ENCODE data around the gene KCTD19.

KCTD19 gene

DNA sequence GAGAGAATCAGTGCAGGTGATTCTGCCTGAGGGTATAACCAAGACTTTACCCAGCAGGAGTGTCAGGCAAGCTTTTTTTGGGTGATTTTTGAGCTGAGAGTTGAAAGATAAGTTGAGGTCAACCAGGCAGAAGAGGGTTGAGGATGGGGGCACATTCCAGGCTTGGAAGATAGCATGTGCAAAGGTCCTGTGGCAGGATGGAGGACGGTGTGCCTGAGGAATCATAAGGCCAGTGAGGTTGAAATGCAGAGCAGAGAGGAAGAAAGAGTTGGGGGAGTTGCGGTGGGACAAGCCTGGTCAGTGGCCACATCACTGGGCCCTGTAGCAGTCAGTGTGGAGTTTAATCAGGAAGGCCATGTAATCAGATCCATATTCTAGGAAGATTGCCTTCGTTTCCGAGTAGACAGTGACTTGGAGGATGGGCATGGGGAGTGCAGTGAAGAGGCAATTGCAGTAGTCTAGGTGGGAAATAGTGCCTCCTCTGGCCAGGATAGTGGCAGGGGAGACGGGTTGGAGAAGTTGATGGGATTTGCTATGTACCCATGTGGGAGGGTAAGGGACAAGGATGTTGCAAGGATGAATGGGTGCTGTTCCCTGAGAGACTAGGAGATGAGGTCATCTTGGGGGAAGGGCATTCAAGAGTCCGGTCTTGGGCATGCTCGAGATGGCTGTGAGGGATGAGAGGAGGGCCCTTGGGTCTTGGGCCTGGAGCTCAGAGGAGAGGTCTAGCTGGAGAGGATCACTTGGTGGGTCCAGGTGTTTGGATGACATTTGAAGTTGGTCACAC, 43.3 kb downstream of the KCTD19 start:
- no peak for DNase-seq (ENCODE audit: low spot score)

DNA sequence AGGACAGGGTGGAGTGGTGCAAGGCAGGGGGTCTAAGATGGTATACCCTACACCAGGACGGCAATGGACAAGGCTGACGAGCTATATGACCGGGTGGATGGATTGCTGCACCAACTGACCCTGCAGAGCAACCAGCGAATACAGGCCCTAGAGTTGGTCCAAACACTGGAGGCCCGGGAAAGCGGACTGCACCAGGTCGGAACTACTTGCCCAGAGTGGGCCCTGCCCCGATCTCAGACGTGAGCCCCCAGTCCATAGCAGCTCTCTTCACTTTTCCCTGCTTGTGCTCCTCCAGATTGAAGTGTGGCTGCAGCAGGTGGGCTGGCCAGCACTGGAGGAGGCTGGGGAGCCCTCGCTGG, 44.1 kb downstream of the KCTD19 start:
- no peak for DNase-seq (ENCODE audit: low spot score)

DNA sequence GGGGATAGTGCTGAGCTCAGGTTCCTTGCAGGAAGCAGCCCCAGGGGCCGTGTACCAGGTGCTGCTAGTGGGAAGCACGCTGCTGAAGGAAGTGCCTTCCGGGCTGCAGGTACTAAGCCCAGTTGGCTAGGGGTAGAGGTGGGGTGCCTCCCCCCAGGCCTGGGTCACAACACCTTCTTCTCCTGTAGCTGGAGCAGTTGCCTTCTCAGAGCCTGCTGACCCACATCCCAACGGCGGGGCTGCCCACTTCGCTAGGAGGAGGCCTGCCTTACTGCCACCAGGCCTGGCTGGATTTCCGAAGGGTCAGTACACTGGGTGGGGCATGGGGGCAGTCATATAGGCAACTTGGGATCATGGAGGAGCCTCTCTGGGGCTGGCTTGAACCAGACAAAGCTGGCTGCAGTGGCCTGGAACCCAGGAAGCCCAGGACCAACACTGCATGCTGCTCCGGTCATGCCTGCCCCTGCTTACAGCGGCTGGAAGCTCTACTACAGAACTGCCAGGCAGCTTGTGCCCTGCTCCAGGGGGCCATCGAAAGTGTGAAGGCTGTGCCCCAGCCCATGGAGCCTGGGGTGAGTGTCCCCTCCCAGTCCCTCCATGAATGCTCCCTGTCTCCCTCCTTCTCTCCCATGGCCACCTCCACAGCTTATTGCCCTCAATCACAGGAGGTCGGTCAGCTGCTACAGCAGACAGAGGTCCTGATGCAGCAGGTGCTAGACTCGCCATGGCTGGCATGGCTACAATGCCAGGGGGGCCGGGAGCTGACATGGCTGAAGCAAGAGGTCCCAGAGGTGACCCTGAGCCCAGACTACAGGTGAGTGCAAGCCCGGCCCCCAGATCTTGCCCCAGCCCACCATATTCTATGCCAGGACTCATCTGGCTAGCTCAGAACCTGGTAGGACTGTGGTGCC, 44.8 kb downstream of the KCTD19 start:
- DNase-seq (ENCODE audit: low spot score), result no peak

DNA sequence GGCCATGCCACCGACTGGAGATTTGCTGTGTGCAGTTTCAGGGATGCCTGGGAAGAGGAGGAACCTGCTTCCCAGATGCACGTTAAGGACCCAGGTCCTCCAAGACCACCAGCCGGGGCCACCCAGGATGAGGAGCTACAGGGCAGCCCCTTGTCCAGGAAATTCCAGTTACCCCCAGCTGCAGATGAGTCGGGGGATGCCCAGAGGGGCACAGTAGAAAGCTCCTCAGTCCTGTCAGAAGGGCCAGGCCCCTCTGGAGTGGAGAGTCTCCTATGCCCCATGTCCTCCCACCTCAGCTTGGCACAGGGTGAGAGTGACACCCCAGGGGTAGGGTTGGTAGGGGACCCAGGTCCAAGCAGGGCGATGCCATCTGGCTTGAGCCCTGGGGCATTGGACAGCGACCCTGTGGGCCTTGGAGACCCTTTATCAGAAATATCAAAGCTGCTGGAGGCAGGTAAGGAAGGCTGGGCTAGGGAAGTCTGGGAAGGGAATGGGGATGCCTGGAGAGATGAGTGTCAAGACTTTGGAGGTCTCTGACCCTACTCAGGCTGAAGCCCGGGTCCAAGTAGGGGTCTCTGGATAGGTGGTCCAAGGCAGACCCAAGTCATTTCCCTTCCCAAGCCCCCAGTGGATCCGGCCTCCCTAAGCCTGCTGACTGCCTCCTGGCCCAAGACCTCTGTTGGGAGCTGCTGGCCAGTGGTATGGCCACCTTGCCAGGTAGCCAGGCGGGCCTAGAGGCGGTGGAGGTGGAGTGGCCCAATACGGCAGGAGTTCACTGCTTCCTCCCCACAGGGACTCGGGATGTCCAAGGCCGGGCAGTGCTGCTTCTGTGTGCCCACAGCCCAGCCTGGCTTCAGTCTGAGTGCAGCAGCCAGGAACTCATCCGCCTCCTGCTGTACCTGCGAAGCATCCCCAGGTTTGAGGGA, 46.2 kb downstream of the KCTD19 start:
- DNase-seq (ENCODE audit: low spot score), result no peak

DNA sequence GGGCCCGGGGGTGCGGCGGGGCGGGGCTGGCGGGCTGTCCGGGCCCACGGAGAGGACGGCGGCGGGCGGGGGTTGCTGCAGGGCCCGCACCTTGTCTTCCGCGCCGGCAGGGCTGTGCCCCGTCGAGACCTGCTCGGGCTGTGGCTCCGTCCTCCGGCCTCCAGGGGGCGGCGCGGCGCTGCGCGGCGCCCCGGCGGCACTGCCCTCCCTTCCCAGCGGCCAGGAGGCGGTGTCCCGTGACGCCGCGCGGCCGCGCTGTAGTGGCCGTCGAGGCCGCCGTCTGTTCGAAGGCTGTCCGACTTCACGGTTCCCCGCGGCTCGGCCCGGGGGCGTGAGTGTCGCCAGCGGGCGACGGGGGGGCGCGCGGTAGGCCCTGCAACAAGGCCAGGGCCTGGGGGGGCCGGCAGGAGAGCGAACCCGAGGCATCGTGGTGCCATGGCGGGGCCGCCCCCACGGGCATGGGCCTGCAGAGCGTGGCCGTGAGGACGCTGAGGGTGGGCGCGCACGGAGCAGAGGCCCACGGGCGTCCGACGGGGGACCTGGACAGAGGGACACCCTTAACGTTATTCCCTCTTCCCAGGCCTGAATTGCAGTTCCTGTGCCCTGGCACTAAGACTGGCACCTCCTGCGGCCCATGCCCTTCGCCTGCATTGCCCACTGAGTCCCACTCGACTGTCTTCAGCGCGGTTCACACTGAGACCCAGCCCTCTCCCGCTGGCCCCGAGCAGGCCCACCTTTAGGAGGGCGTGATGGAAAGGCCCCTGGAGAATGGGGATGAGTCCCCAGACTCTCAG, 47.0 kb downstream of the KCTD19 start, which contains the start of gene PLEKHG4:
Gene PLEKHG4, plus strand, starts transcription at position 237 of the 794 bp plus-strand sequence. Its CDS starts 513 bp downstream, at position 750.
- peak; percentile 93 for DNase-seq (ENCODE audit: low spot score)

DNA sequence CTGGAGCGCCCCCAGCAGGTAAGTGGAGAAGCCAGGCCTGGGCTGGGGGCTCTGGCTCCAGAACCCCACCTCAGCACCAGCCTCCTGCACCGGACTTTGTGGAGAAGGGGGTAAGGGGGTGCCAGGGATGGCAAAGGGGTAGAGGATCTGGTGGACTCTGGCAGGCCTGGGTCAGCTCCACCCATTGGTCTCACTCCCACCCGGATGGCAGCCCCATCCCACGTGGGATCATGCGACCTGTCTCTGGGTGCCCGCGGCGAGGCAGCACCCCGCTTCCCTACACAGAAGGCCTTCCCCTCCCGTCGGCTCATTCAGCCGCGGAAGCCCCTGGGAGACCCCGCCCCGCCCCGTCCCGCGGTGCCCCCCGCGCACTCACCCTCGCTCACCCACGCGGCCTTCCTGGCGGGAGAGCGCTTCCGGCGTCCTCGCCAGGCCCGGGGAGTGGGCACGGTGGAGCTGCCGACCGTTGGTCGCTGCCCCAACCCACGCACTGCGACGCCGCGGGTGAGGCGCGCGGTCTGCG, 47.7 kb downstream of the KCTD19 start:
- DNase-seq (ENCODE audit: low spot score), result peak; percentile 64

DNA sequence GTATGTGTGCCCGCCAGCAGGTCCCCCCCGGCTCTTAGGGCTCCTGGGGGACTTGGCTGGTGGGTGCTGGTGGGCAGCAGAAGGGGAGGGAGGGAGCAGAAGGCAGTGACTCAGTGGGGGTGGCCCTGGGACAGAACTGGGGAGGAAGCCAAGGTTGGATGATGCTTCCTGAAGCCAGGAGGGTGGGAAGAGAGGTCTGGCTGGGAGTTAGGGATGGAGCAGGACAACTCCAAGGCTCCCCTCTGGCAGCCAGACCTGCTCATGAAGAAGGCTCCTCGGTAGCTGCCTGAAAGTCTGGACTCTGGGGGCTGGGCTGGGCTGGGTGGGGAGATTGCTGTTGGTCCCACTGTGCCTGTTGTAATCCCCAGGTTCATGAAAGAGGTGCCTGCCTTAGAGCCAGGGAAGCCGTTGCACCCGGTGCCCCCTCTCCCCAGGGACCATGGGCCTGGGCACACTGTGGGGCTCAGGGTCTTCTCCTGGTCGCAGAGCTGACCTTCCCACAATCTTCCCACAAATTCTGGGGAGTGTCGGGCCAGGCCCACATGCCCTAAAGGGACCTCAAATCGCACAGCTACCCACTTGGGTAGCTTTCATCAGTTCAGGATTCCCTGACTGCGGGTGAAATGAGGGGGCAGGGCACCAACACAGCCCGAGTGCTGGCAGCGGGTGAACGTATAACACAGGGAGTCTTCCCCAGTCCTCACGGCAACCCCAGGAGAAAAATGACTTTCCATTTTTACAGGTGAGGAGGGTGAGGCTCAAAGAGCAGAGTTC, 48.4 kb downstream of the KCTD19 start:
- DNase-seq (ENCODE audit: low spot score), result peak; percentile 81

DNA sequence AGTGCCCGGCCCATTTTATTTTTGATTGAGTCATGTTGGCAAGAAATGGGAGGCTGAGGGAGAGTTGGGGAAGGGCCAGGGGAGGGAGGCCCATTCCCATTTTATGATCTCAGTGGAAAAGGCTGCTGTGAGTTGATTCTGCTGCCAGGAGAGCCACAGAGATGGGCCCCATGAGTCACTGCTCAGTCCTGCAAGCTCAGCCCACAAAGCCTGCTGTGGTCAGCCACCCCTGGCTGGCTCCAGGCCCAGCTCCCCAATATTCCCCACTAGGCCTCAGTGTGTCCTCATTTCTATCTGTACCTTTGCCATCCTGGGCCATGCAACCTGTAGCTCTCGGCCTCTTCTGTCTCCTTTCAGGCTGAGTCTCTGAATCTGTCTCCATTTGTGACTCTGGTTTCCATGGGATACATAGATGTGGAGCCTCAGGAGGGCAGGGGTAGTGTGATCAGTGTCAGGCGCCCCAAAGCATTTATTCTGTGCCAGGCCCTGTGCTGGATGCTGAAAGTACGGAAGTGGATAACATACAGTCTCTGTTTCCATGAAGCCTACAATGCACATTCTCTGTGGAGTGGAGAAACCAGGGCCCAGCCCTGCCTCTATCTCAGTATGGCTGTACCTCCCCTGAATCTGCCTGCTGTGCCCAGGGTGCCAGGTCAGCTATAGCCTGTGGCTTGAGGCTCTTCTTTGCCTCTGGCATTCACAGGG, 49.1 kb downstream of the KCTD19 start:
- DNase-seq (ENCODE audit: low spot score), result peak; percentile 97

DNA sequence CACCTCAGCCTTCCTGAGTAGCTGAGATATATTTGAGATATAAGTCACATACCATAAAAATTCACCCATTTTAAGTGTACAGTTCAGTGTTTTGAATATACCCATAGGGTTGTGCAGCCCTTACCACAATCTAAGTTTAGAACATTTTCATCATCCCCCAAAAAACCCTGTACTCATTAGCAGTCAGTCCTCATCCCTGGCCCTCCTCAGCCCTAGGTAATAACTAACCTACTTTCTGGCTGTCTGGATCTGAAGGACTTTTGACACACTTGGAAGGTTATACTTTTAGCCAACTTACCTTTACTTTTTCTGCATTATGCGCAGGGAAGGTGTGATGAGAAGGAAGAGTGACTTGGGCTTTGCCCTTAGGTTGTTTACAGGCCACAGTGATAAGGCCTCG, 51.2 kb downstream of the KCTD19 start:
- no peak for DNase-seq (ENCODE audit: low spot score)

DNA sequence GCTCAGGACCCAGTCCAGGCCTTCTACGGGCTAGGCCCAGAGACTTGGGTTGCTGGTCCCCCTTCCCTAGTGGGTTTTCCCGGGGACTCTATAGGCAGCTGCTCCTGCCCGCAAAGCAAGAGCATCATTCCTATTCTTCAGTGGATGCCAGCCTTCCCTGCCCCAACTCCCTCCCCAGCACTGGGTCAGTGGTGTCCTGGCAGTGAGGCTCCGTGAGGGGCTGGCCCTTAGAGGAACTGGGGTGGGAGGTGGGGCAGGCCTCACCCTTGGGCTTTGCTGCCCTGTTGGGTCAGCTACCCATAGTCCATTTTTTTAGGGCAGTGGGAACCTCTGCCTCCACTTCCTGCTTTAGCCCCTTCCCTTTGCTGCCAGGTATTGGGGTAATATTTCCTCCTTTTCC, 55.1 kb downstream of the KCTD19 start:
- DNase-seq (ENCODE audit: low spot score), result no peak

DNA sequence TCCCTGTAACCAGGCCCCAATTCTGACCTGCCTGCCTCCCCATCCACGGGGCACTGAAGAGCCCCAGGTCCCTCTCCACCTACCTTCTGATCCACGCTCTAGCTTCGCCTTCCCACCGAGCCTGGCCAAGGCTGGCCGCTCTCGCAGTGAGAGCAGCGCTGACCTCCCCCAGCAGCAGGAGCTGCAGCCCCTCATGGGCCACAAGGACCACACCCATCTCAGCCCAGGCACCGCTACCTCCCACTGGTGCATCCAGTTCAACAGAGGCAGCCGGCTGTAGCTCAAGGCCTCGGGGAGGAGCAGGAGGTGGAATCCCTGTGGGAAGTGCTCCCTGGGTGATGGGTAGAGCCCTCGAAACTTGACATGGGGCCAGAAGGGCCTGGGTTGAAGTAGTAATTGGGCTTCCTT, 55.6 kb downstream of the KCTD19 start:
- DNase-seq (ENCODE audit: low spot score), result no peak

DNA sequence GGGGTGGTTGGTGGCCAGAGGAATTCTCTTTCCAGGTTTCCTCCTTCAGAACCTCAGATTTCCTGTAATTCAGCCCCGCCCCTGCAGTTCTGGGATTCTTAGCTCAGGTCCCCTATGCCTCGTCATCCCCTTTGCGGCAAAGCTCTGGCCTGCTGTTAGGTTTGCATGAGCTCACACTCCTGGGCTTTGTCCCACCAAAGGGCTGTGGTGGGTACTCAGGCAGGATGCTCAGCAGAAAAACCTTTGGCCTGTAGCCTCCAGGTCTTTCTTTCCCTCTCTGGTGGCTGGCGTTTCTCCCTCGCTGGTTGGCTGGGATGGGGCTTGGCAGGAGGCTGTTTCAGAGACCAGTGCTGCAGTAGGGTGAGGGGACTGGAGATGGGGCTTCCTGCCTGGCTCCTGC, 56.8 kb downstream of the KCTD19 start:
- DNase-seq (ENCODE audit: low spot score), result no peak

DNA sequence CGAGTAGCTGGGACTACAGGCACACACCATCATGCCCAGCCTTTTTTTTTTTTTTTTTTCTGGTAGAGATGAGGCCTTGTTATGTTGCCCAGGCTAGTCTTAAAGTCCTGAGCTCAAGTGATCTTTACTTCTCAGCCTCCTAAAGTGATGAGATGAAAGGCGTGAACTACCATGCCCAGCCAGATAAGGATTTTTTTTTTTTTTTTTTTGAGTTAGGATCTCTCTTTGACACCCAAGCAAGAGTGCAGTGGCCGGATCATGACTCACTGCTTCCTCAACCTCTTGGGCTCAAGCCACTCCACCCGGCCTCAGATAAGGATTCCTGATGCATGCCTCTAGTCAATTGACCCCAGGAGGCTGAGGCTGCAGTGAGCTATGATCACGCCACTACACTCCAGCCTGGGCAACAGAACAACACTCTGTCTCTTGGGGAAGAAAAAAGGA, 58.4 kb downstream of the KCTD19 start:
- DNase-seq (ENCODE audit: low spot score), result peak; percentile 80

DNA sequence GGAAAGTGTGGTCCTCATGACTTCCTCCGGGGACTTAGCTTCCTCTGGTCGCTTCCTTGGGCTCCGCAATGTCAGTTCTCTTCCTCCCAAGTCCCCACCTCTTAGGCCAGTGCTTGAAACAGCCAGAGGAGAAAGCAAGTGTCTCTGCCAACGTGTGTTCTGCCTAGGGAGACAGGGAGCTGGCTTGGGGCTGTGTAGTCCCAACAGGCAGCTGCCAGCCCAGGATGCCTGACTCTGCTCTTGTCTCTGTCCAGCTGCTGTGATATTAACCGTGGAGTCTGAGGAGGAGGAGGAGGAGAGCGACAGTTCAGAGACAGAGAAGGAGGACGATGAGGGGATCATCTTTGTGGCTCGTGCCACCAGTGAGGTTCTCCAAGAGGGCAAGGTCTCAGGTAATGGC, 60.7 kb downstream of the KCTD19 start:
- no peak for DNase-seq (ENCODE audit: low spot score)

DNA sequence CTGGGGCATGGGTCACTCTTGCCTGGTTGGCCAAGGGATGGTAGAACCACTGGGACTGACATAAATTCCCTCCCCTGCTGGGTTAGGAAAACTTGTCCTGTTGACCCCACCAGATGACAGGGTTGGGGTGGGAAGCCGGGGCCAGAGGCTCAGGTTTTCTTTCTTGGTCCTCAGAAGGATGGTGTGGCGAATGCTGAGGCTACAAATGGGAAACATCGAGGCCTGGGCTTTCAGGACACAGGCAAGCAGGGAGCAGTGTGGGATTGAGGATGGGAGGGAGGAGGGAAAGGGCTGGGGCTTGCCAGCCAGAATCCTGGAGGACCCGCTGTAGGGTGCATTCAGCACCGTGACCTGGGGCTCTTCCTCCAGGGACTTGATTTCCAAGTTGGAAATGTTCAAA, 61.7 kb downstream of the KCTD19 start:
- no peak for DNase-seq (ENCODE audit: low spot score)

DNA sequence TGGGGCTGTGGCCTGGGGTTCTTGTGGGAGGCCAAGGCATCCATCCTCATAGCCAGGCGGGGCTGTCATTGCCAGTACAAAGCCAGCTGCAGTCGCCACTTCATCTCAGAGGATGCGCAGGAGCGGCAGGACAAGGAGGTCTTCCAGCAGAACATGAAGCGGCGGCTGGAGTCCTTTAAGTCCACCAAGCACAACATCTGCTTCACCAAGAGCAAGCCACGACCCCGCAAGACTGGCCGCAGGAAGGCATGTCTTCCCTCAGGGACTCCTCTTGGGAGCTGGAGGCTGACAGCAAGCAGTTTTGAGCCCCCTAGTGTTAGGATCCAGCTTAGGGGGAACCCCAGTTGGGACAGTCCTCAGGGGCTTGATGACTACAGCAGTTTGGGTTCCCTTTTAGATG, 62.3 kb downstream of the KCTD19 start:
- DNase-seq (ENCODE audit: low spot score), result no peak

DNA sequence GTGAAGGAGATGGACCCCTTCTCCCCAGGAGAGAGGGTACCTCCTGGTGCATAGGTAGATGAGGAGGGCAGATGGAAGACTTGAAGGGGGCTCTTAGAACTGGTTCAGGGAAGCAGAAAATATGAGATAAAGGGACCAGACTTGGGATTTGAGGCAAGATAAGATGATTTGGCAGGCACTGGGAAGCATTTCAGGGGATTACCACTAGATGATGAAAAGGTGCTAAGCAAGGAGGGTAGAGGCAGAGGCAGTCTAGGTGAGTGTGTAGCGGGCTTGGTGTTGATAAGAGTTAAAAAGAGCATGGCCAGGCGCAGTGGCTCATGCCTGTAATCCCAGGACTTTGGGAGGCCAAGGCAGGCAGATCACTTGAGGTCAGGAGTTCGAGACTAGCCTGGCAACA, 63.3 kb downstream of the KCTD19 start:
- DNase-seq (ENCODE audit: low spot score), result no peak

DNA sequence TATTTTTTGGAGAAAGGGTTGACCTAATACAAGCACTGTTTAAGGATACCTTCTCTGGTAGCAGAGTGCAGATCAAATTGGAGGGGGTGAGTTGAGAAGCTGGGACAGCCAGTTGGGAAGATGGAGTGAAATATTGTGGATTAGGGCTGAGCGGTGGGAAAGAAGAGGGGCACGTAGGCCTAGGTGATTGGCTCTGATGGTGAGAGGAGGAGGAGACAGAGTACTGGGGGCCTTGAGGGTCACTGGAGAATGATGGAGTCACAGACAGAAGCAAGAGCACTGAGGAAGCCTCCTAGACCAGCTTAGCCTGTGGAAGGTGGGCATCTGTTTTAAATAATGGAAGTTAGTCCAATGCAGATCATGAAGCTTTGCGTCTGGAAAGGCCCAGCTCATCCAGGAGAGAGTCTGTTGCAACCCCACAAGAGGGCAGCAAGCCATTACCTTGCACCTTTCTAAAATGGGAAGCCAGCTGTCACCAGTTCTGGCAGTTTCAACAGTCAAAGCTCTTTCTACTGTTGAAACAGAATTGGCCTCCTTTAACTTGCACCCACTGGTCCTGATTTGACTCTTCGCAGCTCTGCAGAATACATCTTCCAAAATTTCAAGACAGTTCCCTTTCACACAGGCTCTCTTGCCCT, 66.0 kb downstream of the KCTD19 start:
- DNase-seq (ENCODE audit: low spot score), result peak; percentile 51

DNA sequence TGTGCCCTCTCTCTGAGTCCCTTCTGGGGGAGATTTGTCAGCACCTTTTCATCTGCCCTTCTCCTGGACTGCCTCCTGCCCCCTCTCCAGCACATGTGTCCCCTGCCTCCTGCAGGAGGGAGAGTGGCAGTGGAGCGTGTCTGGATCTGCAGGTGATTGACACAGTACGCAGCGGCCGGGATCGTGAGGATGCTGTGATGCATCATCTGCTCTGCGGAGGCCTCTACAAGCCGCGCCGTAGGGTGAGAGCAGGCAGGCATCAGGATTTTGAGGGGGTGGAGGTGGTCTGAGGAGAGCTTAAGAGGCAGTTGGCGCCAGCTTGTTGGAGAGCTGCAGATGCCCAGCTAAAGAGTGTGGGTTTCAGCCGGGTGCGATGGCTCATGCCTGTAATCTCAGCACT, 66.8 kb downstream of the KCTD19 start:
- DNase-seq (ENCODE audit: low spot score), result no peak
